HepG2 (cell line): ENCODE data around the gene NCOR2. TPM values are rescaled to one million over a fixed set of nuclear protein-coding genes. Genes with fewer than 3 reads are reported as not detected.

Experiments
- ATAC-seq: fragments of 200-7000 bp; cut with Tn5 transposase; 3 replicates; pipeline ENCODE4 v1.9.1; 2020; ENCODE audit warnings: mild to moderate bottlenecking, moderate library complexity
- BruUV-seq: library from RNA; stranded (reverse); fragments of 400-500 nt; replicated peaks from 2 replicates; lab custom pipeline; 2021; lab: Mats Ljungman, UMichigan
- CTCF ChIA-PET: fragments of 300-600 bp; formaldehyde crosslinking; extraction: SDS; loops from one replicate; lab custom pipeline; 2021; ENCODE audit warnings: low total read pairs, inconsistent platforms, low intra/inter-chr PET ratio; lab: Yijun Ruan, JAX
- POLR2A ChIA-PET: fragments of 350-600 bp; sonication (Branson Sonifier 250); formaldehyde crosslinking; loops from one replicate; lab custom pipeline; 2020; ENCODE audit warnings: antibody characterized with exemption, inconsistent platforms; lab: Yijun Ruan, JAX
- DNase-seq: peaks from one replicate; pipeline ENCODE4 v3.0.0-alpha.2; 2015; ENCODE audit warnings: low spot score
- FAIRE-seq: peaks from 3 replicates; lab custom pipeline; 2011; peaks lifted over from hg19 to GRCh38; lab: Jason Lieb, UNC
- H2AFZ ChIP-seq: one replicate; pipeline ENCODE4 v1.6.1; 2011; ENCODE audit warnings: low read length, inconsistent platforms
- H3K27ac ChIP-seq: fragments of 300-600 bp; 3 replicates; pipeline ENCODE4 v1.8.0; 2011; ENCODE audit warnings: mixed run types, mild to moderate bottlenecking, mixed read lengths, low read length, inconsistent platforms; ENCODE audit not compliant: insufficient read depth; ENCODE audit errors: extremely low read length
- H3K27me3 ChIP-seq, 2 experiments: fragments of 200-600 bp in 1 of 2; 2 replicates in 1 of 2; 3 replicates in 1 of 2; pipeline versions ENCODE4 v1.6.0 to v1.8.0; 2011; ENCODE audit warnings: low read length in 2 of 2, mild to moderate bottlenecking in 2 of 2, moderate library complexity in 2 of 2, inconsistent platforms in 1 of 2; ENCODE audit not compliant: insufficient read depth in 2 of 2, control insufficient read depth in 1 of 2
- H3K36me3 ChIP-seq, 2 experiments: fragments of 200-600 bp in 1 of 2; replicated peaks in 1 of 2; 2 replicates in 1 of 2; 3 replicates in 1 of 2; pipeline versions ENCODE4 v1.5.1 to v1.8.0; 2011; ENCODE audit warnings: low read length in 2 of 2, inconsistent platforms in 1 of 2; ENCODE audit not compliant: insufficient read depth in 2 of 2, control insufficient read depth in 1 of 2
- H3K4me1 ChIP-seq: 2 replicates; pipeline ENCODE4 v1.5.1; 2012; ENCODE audit warnings: low read length, inconsistent platforms; ENCODE audit not compliant: insufficient read depth
- H3K4me2 ChIP-seq: 2 replicates; pipeline ENCODE4 v1.6.0; 2011; ENCODE audit warnings: low read depth, low read length, inconsistent platforms
- H3K4me3 ChIP-seq, 3 experiments: fragments of 200-600 bp in 1 of 3; sonication (generic), shearing (Covaris generic) in 1 of 3; replicated peaks in 1 of 3; 2 replicates each; pipeline ENCODE4 v1.5.1; 2011 to 2016; ENCODE audit warnings: low read length in 3 of 3, inconsistent platforms in 2 of 3, low read depth in 2 of 3, mild to moderate bottlenecking in 2 of 3, control low read depth in 1 of 3, mixed read lengths in 1 of 3; ENCODE audit not compliant: insufficient read depth in 1 of 3
- H3K79me2 ChIP-seq: one replicate; pipeline ENCODE4 v1.6.1; 2011; ENCODE audit warnings: low read length, inconsistent platforms; ENCODE audit not compliant: insufficient read depth
- H3K9ac ChIP-seq: 2 replicates; pipeline ENCODE4 v1.6.0; 2011; ENCODE audit warnings: mild to moderate bottlenecking, low read depth, low read length, inconsistent platforms; ENCODE audit not compliant: insufficient read depth
- H3K9me3 ChIP-seq: 2 replicates; pipeline ENCODE4 v1.5.1; 2012; ENCODE audit warnings: mild to moderate bottlenecking, low read length
- H4K20me1 ChIP-seq: 2 replicates; pipeline ENCODE4 v1.6.0; 2011; ENCODE audit warnings: inconsistent platforms, mild to moderate bottlenecking, low read length, moderate library complexity; ENCODE audit not compliant: insufficient read depth
- CBX1 ChIP-seq: IDR thresholded peaks from one replicate; pipeline ENCODE4 v1.6.1; 2016; ENCODE audit warnings: antibody characterized with exemption, low read depth
- EHMT2 ChIP-seq: fragments of 200-600 bp; sonication (generic); IDR thresholded peaks from 2 replicates; pipeline ENCODE4 v1.7.0; 2017; ENCODE audit warnings: antibody characterized with exemption, low read depth, low read length, borderline replicate concordance
- KDM5A ChIP-seq: fragments of 200-600 bp; sonication (generic); IDR thresholded peaks from 2 replicates; pipeline ENCODE4 v1.7.0; 2018; ENCODE audit warnings: antibody characterized with exemption, mild to moderate bottlenecking, low read length, borderline replicate concordance
- MAF1 ChIP-seq: sonication (generic); formaldehyde crosslinking; IDR thresholded peaks from 2 replicates; pipeline ENCODE4 v1.5.0; 2020; ENCODE audit warnings: missing genetic modification reagents, borderline replicate concordance
- MATR3 ChIP-seq: sonication (generic); formaldehyde crosslinking; IDR thresholded peaks from 2 replicates; pipeline ENCODE4 v1.4.0; 2020; ENCODE audit warnings: missing genetic modification reagents
- SOX13 ChIP-seq, 3 experiments: fragments of 450-650 bp in 1 of 3; sonication (generic) in 1 of 3; formaldehyde crosslinking in 1 of 3; IDR thresholded peaks in 2 of 3; conservative IDR thresholded peaks in 1 of 3; 2 replicates each; pipeline versions ENCODE4 v1.5.0 to v1.6.1; 2016 to 2020; ENCODE audit warnings: antibody characterized with exemption in 1 of 3, mild to moderate bottlenecking in 1 of 3, missing compliant biosample characterization in 1 of 3, missing genetic modification reagents in 1 of 3, moderate library complexity in 1 of 3
- ZMAT3 ChIP-seq: sonication (generic); formaldehyde crosslinking; conservative IDR thresholded peaks from 2 replicates; pipeline ENCODE4 v1.7.0; 2021; ENCODE audit warnings: missing genetic modification reagents
- ZNF235 ChIP-seq: sonication (generic); formaldehyde crosslinking; IDR thresholded peaks from 2 replicates; pipeline ENCODE4 v1.8.1; 2023; ENCODE audit warnings: mild to moderate bottlenecking, missing genetic modification reagents, borderline replicate concordance
- WGBS: methylation state at CpG from one replicate; pipeline ENCODE4 v1.1.6; 2017; ENCODE audit warnings: low lambda C conversion rate; 5-methylcytosine and 5-hydroxymethylcytosine counted together
- in situ Hi-C: cut with HindIII; loops from 2 replicates; pipeline ENCODE4 v1.10.0; 2017; ENCODE audit warnings: low pct_unique_long_range_greater_than_20kb; ENCODE audit not compliant: extremely low pct_ligation_motif_present
- intact Hi-C: fragments of 100-400 bp; cut with micrococcal nuclease; formaldehyde crosslinking; loops from one replicate; pipeline ENCODE4 v1.10.0; 2022; ENCODE audit not compliant: unreplicated experiment
- polyA plus RNA-seq, 8 experiments: library from polyadenylated mRNA; depleted of rRNA in 3 of 8; stranded (reverse) in 7 of 8; unstranded in 1 of 8; fragments of >200 nt; fragmentation: Illumina TruSeq in 4 of 8; extraction: Trizol in 4 of 8; gene quantifications; 2 replicates each; pipeline versions ENCODE4 v1.2.1 to v1.2.3, GENCODE V29; 2011 to 2016; ENCODE audit warnings: low read depth in 4 of 8, missing spikeins in 1 of 8, mixed read lengths in 1 of 8; ENCODE audit not compliant: insufficient read depth in 1 of 8
- total RNA-seq, 5 experiments: library from RNA; depleted of rRNA; stranded (reverse); fragments of >200 nt; fragmentation: Illumina TruSeq; extraction: Trizol; gene quantifications; 2 replicates each; pipeline ENCODE4 v1.2.3, GENCODE V29; 2016; ENCODE audit warnings: low read depth in 1 of 5
- TF ChIP-seq, protein P1 (sequence below): sonication (generic); formaldehyde crosslinking; IDR thresholded peaks from 2 replicates; pipeline ENCODE4 v1.4.0; 2020; ENCODE audit warnings: missing genetic modification reagents
- TF ChIP-seq, protein P2 (sequence below): sonication (generic); formaldehyde crosslinking; IDR thresholded peaks from 2 replicates; pipeline ENCODE4 v1.5.0; 2020; ENCODE audit warnings: mild to moderate bottlenecking, missing genetic modification reagents, borderline replicate concordance
- TF ChIP-seq, protein P3 (sequence below): sonication (generic); formaldehyde crosslinking; IDR thresholded peaks from 2 replicates; pipeline ENCODE4 v1.5.1; 2020; ENCODE audit warnings: mild to moderate bottlenecking, missing genetic modification reagents, borderline replicate concordance
- TF ChIP-seq, protein P4 (sequence below): sonication (generic); formaldehyde crosslinking; IDR thresholded peaks from 2 replicates; pipeline ENCODE4 v1.4.0; 2020; ENCODE audit warnings: missing genetic modification reagents

NCOR2 gene
- total and polyA plus RNA-seq, 2 of the 13 experiments (the other 11 are each of a cell fraction or from before 2014, with no cell fraction given), result 4.5 to 5.7 TPM

DNA sequence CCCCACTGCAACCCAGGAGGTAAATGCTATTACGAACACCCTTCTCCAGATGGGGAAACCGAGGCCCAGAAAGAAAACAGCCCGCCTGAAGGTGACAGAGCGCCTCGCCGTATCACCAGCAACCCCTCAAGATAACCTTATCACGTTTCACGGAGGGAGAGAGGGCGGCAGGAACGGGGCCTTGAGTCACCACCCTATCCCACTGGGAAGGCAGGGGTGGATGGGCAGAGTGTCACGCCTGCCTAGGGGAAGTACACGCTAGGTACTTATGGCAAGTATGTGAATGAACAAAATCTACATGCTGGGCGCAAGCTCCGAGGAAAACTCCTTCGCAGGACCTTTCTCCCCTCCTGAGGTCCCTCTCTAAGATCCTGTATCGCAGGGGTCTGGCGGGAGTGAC, 17.8 kb downstream of the NCOR2 start:
- POLR2A ChIA-PET, result no interaction called here
- TF ChIP-seq EHMT2 (no peak), SOX13 (IDR thresholded peaks at IDR 0.05) (no peak), SOX13 (CRISPR knock-in tag; conservative IDR thresholded peaks at IDR 0.05 in 1 of 2, IDR thresholded peaks at IDR 0.05 in 1 of 2) (no peak), ZMAT3 (CRISPR knock-in tag) (no peak), CBX1 (no peak), ZNF235 (CRISPR knock-in tag) (no peak), MATR3 (CRISPR knock-in tag) (no peak), KDM5A (no peak), MAF1 (no peak)
- TF ChIP-seq, protein P1, sequence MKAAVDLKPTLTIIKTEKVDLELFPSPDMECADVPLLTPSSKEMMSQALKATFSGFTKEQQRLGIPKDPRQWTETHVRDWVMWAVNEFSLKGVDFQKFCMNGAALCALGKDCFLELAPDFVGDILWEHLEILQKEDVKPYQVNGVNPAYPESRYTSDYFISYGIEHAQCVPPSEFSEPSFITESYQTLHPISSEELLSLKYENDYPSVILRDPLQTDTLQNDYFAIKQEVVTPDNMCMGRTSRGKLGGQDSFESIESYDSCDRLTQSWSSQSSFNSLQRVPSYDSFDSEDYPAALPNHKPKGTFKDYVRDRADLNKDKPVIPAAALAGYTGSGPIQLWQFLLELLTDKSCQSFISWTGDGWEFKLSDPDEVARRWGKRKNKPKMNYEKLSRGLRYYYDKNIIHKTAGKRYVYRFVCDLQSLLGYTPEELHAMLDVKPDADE (CRISPR knock-in tag), result no peak
- TF ChIP-seq, protein P2, sequence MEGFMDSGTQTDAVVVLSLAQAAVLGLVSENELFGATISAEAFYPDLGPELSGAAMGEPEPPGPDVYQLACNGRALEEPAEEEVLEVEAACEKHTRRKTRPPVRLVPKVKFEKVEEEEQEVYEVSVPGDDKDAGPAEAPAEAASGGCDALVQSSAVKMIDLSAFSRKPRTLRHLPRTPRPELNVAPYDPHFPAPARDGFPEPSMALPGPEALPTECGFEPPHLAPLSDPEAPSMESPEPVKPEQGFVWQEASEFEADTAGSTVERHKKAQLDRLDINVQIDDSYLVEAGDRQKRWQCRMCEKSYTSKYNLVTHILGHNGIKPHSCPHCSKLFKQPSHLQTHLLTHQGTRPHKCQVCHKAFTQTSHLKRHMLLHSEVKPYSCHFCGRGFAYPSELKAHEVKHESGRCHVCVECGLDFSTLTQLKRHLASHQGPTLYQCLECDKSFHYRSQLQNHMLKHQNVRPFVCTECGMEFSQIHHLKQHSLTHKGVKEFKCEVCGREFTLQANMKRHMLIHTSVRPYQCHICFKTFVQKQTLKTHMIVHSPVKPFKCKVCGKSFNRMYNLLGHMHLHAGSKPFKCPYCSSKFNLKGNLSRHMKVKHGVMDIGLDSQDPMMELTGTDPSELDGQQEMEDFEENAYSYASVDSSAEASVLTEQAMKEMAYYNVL (CRISPR knock-in tag), result no peak
- TF ChIP-seq, protein P3, sequence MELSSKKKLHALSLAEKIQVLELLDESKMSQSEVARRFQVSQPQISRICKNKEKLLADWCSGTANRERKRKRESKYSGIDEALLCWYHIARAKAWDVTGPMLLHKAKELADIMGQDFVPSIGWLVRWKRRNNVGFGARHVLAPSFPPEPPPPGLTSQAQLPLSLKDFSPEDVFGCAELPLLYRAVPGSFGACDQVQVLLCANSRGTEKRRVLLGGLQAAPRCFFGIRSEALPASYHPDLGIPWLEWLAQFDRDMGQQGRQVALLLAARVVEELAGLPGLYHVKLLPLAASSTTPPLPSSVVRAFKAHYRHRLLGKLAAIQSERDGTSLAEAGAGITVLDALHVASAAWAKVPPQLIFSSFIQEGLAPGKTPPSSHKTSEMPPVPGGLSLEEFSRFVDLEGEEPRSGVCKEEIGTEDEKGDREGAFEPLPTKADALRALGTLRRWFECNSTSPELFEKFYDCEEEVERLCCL, result no peak
- TF ChIP-seq, protein P4, sequence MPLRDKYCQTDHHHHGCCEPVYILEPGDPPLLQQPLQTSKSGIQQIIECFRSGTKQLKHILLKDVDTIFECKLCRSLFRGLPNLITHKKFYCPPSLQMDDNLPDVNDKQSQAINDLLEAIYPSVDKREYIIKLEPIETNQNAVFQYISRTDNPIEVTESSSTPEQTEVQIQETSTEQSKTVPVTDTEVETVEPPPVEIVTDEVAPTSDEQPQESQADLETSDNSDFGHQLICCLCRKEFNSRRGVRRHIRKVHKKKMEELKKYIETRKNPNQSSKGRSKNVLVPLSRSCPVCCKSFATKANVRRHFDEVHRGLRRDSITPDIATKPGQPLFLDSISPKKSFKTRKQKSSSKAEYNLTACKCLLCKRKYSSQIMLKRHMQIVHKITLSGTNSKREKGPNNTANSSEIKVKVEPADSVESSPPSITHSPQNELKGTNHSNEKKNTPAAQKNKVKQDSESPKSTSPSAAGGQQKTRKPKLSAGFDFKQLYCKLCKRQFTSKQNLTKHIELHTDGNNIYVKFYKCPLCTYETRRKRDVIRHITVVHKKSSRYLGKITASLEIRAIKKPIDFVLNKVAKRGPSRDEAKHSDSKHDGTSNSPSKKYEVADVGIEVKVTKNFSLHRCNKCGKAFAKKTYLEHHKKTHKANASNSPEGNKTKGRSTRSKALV (CRISPR knock-in tag), result no peak

More for the DNA sequence above, 17.8 kb downstream of the NCOR2 start:
- H3K27me3 ChIP-seq, result no peaks in the 10 kb centered on the region
- H3K4me2 ChIP-seq, result no peak overlapping the region
- H3K4me1 ChIP-seq, result peaks cover 10% of the 10 kb centered on the region; the same call in 1 of the 2 replicates
- ATAC-seq, result no peak
- no peak overlapping the region for H3K4me3 ChIP-seq
- H3K79me2 ChIP-seq, result peaks cover 36% of the 10 kb centered on the region
- no peak for FAIRE-seq
- no peak overlapping the region for H3K27ac ChIP-seq
- DNase-seq, result no peak
- no peak overlapping the region for H2AFZ ChIP-seq
- CTCF ChIA-PET, result no interaction called here
- H4K20me1 ChIP-seq, result peaks cover 16% of the 10 kb centered on the region
- intact Hi-C loops, result no loop called here
- H3K9ac ChIP-seq, result no peak overlapping the region
- BruUV-seq, result no TSS peak
- peaks cover 0 to 1% of the 10 kb centered on the region in 2 experiments; a peak in 3 of 5 replicates for H3K36me3 ChIP-seq
- H3K9me3 ChIP-seq, result no peaks in the 10 kb centered on the region
- WGBS, result 96% methylated on average over 15 of the region's 17 CpGs
- in situ Hi-C loops, result no loop called here
